Bone marrow (tissue), 2 donors: ENCODE data around the gene ADAM11.
"Not testable (repeated sequence)": the region's sequence is repeated elsewhere in the genome, so short reads cannot be mapped to it uniquely, and the experiment has no call there.

Experiments
- DNase-seq, 2 donors: peaks; one replicate each; lab custom pipeline; 2025; lab: John Stamatoyannopoulos, UW

ADAM11 gene, protein sequence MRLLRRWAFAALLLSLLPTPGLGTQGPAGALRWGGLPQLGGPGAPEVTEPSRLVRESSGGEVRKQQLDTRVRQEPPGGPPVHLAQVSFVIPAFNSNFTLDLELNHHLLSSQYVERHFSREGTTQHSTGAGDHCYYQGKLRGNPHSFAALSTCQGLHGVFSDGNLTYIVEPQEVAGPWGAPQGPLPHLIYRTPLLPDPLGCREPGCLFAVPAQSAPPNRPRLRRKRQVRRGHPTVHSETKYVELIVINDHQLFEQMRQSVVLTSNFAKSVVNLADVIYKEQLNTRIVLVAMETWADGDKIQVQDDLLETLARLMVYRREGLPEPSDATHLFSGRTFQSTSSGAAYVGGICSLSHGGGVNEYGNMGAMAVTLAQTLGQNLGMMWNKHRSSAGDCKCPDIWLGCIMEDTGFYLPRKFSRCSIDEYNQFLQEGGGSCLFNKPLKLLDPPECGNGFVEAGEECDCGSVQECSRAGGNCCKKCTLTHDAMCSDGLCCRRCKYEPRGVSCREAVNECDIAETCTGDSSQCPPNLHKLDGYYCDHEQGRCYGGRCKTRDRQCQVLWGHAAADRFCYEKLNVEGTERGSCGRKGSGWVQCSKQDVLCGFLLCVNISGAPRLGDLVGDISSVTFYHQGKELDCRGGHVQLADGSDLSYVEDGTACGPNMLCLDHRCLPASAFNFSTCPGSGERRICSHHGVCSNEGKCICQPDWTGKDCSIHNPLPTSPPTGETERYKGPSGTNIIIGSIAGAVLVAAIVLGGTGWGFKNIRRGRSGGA

DNA sequence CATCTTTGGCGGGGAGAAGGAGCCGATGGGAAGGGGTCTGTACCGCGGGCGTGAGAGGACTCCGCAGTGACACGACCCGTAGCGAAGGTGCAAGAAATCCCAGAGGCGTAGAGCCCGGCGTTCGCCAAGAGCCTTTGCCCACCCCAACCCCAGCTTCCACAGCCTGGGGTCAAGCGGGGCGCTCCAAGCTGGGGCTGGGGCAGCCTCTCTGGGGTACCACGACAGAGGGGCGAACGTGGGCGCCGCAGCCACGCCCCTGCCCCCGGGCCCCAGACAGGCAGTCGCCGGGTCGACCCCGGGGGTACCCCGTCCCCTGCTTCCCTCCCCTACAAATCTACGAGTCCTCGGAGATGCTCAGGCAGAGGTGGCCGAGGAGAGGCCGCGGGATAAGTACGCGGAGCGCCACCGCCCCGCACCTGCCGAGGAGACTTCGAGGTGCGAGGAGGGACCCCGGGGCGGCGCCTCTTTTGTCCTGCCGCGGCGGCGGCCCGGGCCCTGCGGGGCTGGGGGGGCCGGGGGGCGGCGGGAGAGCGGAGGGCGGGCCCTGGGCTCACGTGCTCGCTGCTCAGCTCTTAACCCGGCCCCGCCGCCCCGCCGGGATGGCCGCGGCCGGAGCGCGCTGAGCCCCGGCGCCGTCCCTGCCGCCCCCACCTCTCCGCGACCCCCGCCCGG, at the start of gene ADAM11:
Gene ADAM11 (plus strand): TSS at position 575 of the 672 bp plus-strand sequence. CDS start 212 bp downstream, outside the sequence.
- no peak for DNase-seq

DNA sequence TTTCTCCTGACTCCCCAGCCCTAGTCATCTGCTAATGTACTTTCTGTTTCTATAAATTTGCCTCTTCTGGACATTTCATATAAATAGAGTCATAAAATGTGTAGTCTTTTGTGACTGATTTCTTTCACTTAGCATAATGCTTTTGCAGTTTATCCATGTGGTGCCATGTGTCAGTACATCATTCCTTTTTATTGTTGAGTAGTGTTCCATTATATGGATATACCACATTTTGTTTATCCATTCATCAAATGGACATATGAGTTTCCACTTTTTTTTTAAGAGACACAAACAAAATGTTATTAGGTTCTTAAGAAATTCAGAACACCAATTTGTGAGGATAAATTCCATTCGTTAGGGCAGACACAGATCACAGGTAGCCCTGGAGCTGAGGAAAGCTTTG, 39.3 kb upstream of the ADAM11 start:
- no peak for DNase-seq

DNA sequence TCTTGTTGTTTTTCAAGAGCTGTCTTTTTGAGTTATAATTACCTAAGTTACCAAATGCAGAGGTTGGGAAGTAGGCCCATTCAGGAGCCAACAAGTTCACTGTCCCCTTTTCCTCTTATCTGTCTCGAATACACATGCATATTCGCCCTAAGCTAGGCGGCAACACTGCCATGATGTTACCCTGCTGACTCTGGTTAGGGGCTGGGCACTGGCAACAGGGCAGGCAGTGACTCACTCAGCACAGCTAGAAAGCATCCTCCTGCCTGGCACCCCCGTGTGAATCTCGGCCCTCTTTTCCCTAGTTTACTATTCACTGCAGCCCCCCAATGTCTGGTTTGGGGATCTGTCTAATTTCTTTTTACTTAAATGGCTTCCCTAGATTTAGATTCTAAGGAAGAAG, 36.5 kb upstream of the ADAM11 start:
- no peak for DNase-seq

DNA sequence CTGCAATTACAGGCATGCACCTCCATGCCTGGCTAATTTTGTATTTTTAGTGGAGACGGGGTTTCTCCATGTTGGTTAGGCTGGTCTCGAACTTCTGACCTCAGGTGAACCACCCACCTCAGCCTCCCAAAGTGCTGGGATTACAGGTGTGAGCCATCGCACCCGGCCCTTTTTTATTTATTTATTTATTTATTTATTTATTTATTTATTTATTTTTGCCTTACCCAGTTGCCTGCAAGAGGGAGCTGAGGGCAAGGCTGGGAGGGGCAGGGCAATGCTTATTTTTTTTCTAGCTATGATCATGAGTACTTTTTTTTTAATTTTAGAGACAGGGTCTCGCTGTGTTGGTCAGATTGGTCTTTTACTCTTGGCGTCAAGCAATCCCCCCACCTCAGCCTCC, 32.7 kb upstream of the ADAM11 start:
- not testable (repeated sequence) for DNase-seq

DNA sequence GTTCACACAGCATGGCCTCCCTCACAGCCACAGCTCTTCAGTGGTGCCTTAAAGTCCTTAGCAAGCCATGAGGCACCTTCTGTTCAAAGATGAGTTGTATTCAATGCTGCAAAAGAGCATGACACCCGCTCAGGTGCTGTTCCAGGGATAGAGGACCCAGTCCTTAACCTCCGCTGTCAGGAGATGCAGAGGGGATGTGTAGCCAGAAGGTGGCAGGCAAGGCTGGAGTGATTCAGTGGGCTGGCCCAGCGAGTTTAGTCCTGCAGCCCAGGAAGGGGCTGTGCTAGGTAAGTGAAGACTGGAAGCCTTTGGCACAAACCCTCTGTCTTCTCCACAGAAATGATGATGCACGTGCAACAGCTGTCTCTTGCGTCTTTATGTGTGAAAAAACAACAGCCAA, 25.0 kb upstream of the ADAM11 start:
- no peak for DNase-seq

DNA sequence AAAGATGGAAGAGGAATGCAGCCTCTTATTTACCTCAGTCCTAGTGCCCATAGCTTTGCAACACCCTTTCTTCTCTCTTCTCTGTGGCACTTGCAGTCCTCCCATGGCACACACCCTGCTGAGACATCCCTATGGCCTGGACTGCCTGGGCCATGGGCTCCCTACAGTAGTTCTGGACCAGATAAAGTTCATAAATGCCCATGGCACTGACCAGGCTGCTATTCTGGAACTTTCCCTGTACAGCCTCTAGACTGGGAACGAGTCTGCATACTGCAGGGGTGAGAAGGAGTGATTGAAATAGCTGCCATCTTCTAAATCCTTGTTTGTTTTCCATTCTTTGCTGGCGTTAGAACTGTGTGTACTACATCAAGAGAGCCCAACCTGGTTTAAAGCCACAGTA, 24.5 kb upstream of the ADAM11 start:
- DNase-seq: no peak

DNA sequence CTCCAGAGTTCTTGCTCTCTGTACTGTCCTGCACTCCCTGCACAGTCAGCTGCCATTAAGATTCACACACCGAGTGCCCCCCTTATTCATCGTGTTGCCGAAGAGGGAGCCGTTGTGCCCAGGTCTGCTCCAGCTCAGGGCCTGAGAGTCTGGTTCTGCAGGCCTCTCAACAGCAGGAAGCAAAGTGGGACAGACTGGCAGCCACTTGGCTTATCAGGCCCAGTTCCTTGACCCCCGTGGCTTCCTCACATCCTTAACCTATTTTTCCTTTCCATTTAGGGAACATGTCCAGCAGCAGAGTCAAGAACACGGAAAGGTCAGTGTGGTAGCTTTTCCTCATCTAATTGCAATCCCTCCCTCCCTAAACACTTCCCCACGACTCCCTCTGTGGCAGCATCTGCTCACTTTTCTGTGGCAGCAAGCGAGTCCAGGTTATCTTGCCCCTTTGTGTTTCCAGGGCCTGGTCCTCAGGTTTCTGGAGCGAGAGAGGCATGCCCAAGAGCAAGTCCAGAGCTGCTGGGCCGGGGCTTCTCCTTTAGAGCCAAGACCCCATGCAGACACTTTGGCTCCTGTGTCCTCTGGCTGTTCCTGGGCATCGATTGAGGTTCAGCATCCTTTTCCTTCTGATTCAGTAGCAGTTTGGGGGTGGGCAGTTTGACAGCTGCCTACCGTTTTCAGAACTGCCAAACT, 22.1 kb upstream of the ADAM11 start:
- no peak for DNase-seq

DNA sequence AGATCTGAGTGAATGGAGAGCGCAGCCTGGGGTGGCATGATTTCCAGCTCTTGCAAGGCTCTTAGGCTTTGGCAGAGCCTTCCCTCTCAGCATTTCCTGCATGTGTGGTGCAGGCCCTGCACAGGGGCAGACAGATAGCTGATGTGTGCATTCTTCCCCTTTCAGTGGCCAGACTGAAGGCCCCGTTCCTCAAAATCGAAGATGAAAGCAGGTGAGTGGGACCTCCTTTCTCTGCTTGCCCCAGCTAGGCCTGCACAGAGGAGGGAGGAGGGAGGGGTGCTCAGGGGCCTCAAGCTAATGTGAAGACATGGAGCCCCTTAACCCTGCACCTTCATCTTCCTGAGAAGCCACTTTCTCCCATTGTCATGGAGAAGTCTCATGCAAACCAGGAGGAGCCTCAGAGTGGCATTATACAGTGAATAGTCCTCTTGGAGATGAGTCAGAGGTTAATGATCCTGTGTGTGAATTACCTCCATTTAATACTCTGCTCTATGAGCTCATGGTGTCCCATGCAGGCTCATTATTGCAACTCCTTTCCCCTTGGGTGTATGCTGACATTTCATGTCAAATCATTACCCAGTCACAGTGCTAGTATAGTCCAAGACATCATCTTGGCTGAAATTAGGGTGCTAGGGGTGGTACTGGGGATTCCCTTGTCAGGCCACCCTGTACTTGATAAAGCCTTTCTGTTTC, 20.4 kb upstream of the ADAM11 start:
- DNase-seq: no peak

DNA sequence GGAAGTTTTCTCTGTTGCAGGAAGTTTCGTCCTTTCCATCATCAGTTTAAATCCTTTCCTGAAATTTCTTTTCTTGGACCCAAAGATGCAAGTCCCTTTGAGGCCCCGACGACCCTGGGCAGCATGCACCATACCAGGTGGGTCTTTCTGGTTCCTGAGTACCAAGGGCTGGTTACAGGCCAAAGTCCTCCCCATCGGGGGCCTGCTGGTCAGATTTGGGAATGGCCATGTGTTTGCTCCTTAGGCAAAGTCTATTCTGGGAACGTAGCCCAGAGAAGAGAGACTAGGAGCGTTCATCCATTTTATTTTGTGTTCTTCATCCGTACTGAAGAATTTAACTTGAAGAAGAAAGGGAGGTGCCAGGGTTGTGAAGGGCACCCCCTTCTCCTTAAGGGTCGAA, 17.5 kb upstream of the ADAM11 start:
- DNase-seq: no peak

DNA sequence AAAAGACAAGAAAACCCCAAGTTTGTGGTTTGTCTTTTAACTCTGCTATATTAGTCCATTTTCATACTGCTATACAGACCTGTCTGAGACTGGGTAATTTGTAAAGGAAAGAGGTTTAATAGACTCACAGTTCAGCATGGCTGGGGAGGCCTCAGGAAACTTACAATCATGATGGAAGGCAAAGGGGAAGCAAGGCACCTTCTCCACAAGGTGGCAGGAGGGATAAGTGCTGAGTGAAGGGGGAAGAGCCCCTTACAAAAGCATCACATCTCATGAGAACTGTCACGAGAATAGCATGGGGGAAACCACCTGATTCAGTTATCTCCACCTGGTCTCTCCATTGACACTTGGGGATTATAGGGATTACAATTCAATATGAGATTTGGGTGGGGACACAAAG, 13.5 kb upstream of the ADAM11 start:
- DNase-seq: no peak

DNA sequence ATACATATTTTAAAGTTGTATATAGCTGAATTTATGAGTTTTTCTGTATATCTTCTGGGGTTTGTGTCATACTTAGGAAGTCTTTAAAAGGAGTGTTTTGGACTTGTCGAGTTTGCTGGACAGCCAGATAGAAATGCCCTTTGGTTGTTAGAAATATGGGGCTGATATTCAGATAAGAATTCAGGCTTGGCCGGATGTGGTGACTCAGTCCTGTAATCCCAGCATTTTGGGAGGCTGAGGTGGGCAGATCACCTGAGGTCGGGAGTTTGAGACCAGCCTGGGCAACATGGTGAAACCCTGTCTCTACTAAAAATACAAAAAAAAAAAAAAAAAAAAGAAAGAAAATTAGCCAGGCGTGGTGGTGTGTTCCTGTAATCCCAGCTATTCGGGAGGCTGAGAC, 13.1 kb upstream of the ADAM11 start:
- not testable (repeated sequence) for DNase-seq

DNA sequence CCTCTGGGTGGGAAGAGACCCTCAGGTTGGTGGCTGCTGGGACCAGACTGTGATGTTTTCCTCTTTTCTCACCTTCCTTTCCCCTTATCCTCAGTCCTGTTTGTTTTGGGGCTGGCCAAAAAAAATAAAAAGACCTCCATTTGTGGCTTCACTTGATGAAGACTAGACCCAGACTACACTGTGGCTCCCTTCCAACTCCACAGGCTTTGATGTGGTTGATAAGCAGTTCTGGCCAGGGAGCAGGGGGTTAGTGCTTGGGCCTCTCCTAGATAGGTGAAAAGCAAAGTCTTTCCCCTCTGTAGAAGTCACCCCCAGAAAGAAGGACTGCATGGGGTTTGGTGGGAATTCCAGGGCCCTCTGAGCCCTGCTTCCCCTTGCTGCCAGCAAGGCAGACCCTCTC, 11.2 kb upstream of the ADAM11 start:
- no peak for DNase-seq

DNA sequence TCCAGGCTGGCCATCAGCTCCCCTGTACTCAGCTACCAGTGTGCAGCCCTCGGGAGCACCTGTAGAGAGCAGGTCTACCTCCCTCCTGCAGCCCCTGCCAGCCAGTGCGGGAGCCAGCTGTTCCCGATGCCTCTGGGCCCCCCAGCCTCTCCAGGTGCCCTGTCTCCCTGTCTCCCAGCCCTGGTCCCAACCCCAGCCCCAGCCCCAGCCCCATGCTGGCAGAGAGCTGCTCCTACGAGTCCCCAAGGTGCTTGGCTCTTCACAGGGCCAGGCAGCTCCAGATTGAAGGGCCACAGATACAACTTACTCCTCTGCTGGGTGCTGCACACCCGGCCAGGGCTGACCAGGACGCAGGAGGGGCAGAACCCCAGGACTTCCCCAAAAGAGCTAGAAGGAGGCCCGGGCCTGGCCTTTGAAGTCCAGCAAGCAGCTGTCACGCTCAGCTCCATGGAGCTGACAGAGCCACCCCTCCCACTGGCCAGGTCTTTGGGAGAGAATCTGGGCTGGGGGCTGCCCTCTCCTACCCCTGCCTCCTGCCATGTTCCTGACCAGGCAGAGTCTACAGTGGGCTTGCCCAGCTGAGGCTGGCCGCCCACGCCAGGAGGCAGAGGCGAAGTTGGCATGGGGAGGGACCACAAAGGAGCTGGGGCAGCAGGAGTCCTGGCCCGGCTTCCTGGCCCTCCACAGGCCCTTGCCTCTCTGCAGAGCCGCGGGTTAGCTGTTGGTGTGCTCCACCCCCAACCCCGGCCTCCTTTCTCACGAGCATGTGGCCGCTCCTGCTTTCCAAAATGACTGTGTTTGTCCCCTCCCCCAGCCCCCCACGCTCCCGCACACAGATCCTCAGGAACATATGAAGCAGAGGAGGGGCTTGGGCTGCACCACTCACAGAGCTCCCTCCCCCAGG, 9.5 kb upstream of the ADAM11 start:
- no peak for DNase-seq

DNA sequence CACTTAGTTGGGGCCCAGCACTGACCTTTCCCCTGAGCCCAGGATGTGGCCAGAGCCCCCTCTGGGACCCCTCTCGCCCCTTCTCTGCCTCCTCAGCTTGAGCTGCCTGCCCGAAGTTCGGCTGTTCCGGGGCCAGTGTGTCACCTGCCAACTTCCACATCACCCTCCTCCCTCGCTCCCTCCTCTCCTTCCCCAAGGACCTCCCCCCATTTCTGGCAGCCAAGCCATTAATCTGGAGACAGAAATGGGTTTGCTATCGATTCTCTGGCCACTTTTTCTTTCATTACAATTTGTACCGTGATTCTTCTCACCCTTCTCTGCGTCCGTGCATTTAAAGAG, 8.8 kb upstream of the ADAM11 start:
- DNase-seq: no peak

DNA sequence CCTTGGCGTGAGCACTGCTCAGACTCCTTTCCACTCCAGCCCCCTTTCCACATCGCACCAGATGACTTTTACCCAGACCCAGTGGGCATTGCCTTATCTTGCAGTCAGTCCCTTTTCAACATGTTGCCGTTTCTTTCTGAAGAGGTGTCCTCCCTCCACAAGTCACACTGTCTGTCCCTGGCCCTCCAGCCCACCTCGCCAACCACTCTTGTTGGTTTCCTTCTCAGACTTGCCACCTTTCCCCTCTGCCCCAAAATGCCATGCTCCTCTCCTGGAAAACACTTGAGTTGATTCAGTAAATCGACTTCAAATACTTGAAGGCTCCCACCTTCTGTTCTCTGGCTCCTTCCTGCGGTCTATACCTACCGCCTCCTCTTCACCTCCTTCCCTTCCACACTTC, 7.5 kb upstream of the ADAM11 start:
- DNase-seq: no peak

DNA sequence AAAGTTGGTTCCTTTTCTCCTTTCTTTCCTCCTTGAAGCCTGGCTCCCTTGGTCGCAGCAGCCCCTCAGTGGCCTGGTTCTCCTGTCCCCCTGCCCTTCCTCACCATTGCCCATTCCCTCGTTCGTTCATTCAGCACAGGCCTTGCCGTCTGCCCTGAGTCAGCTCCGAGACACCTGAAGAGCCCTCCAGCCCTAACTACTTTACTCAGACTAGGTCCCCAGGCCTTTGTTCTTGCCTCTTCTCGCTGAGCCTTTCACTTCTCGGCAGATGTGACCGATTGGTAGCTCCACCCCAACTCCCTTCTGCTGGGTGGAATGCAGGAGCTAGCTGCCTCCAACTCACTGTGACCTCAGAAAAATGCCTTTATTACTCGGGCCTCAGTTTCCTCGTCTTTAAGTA, 7.0 kb upstream of the ADAM11 start:
- no peak for DNase-seq

DNA sequence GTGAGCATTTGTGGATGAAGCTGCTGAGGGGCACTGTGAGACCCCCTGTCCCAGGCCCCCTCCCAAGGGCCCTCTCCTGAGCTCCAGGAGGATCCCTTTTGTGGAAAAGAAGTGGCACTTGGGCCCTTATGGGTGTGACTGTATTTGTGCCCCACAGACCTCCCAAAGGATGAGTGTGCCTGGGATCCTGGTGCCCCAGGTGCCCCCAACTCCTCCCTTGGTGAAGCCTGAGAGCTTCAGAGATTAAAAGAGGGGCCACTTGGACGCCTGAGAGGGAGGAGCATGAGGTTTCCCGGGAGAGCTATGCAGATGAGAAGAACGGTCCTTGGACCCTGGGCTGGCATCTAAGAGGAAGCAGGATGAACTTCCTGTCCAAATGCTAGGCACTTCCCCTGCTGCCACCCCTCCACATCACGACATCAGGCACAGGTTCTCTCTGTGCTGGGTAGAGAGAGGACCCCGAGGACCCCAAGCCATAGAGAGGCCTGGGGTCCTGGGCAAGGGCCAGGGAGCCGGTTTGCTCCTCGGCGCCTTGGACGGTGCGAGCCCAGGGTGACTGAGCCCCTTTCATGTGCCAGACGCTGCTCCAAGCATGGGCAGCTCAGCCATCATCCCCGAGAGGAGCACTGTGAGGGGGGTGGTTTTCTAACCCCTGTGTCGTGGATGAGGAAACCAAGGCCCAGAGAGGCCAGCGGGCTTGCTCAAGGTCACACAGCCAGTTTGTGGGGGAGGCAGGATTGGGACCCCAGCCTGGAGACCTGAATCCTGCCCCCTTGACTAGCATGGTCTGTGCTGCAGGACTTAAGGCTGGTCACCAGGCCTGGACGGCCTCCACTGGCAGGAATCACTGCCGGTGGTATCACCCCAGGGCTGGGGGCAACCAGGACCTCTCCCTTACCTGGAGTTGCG, 5.6 kb upstream of the ADAM11 start:
- DNase-seq: no peak

DNA sequence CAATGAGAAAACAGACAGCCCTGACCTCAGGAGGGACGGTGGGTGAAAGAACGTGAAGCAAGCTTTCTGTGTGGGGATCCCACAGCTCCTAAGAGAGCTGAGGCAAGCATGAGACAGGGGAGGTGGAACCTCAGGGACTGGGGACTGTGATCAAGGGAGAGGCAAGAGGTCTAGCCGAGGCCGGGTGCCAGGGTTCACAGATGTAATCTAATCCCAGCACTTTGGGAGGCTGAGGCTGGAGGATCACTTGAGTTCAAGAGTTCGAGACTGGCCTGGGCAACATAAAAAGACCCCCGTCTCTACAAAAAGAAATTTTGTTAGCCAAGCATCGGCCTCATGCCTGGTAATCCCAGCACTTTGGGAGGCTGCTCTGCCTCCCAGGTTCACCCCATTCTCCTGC, 4.5 kb upstream of the ADAM11 start:
- no peak for DNase-seq

DNA sequence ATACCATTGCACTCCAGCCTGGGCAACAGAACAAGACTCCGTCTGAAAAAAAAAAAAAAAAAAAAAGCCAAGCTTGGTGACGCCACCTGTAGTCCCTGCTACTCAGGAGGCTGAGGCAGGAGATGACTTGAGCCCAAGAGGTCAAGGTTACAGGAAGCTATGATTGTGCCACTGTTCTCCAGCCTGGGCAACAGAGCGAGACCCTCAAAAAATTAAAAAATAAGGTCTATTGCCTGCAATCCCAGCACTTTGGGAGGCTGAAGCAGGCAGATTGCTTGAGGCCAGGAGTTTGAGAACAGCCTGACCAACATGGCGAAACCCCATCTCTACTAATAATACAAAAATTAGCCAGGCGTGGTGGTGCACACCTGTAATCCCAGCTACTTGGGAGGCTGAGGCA, 3.6 kb upstream of the ADAM11 start:
- DNase-seq: not testable (repeated sequence)
